Skeletal muscle satellite cell (primary cell): ENCODE data around the gene CAST.

ENCODE experiments used
- H3K27me3 ChIP-seq: 2 replicates; pipeline ENCODE4 v1.7.0; 2013; ENCODE audit warnings: low read length; ENCODE audit not compliant: control insufficient read depth, insufficient read depth
- H3K36me3 ChIP-seq: 2 replicates; pipeline ENCODE4 v1.7.0; 2013; ENCODE audit warnings: mild to moderate bottlenecking, control low read depth, low read length; ENCODE audit not compliant: insufficient read depth
- H3K4me1 ChIP-seq: 2 replicates; pipeline ENCODE4 v1.7.0; 2013; ENCODE audit warnings: low read length; ENCODE audit not compliant: control insufficient read depth, insufficient read depth
- H3K4me2 ChIP-seq: 2 replicates; pipeline ENCODE4 v1.7.0; 2013; ENCODE audit warnings: mild to moderate bottlenecking, low read length
- H3K4me3 ChIP-seq: 2 replicates; pipeline ENCODE4 v1.7.0; 2013; ENCODE audit warnings: low read length
- H3K9ac ChIP-seq: 2 replicates; pipeline ENCODE4 v1.7.0; 2013; ENCODE audit warnings: mild to moderate bottlenecking, low read depth, low read length, moderate library complexity
- H3K9me3 ChIP-seq: replicated peaks from 2 replicates; pipeline ENCODE4 v1.7.0; 2013; ENCODE audit warnings: mild to moderate bottlenecking, control low read depth, low read length

CAST gene

DNA sequence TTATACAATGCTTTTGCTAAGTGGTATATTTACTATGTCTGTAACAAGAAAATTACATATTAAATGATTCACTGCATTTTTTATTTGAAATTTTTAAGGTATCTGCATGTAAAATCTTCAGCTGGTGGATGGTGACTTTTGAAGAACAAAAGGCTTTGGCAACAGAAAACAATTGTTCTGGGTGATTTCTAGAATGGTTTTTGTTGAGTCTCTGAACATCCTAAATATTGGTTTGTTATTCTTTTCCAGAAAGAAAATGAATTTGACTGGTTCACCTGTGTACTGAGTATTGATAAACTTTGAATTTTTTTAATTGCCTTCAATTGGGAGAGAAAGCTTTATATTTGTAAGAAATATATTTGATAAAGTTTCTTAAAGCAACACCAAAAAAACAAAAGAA is 110.4 kb downstream of the CAST start:
- H3K36me3 ChIP-seq = peaks cover 94% of the 10 kb centered on the region
- H3K4me2 ChIP-seq = no peak overlapping the region
- H3K27me3 ChIP-seq = no peaks in the 10 kb centered on the region
- H3K4me1 ChIP-seq = no peaks in the 10 kb centered on the region
- H3K9ac ChIP-seq = no peak overlapping the region
- H3K9me3 ChIP-seq = no peaks in the 10 kb centered on the region
- H3K4me3 ChIP-seq = no peak overlapping the region

DNA sequence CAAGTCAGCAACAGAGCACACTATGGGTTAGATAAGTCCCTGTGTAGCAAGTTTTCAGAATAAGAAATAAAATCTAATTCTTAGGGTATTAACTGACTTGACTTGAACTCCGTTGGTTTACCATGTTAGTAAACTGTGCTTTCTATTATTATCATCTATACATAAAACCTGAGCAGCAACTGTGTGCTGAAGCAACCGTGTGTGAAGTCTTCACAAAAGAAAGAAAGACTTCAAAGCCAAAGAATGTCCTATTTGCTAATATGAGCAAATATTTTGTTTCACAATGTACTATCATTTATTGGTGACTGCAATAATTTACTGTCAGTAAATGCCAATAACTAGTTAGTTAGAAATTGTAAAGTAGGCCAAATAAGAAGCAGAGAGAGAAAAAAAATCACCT is 112.9 kb downstream of the CAST start:
- Histone ChIP-seq H3K9ac (no peak overlapping the region), H3K27me3 (no peaks in the 10 kb centered on the region), H3K4me2 (no peak overlapping the region), H3K9me3 (no peaks in the 10 kb centered on the region), H3K36me3 (peaks cover 86% of the 10 kb centered on the region), H3K4me3 (no peak overlapping the region), H3K4me1 (peaks cover 4% of the 10 kb centered on the region)

GRCh38 chr5:96775689-96776088 is 113.5 kb downstream of the CAST start:
- H3K27me3 ChIP-seq = no peaks in the 10 kb centered on the region
- peaks cover 80% of the 10 kb centered on the region for H3K36me3 ChIP-seq
- H3K9me3 ChIP-seq = no peaks in the 10 kb centered on the region
- H3K4me1 ChIP-seq = peaks cover 9% of the 10 kb centered on the region
- no peak overlapping the region for H3K9ac ChIP-seq
- H3K4me3 ChIP-seq = no peak overlapping the region
- no peak overlapping the region for H3K4me2 ChIP-seq

DNA sequence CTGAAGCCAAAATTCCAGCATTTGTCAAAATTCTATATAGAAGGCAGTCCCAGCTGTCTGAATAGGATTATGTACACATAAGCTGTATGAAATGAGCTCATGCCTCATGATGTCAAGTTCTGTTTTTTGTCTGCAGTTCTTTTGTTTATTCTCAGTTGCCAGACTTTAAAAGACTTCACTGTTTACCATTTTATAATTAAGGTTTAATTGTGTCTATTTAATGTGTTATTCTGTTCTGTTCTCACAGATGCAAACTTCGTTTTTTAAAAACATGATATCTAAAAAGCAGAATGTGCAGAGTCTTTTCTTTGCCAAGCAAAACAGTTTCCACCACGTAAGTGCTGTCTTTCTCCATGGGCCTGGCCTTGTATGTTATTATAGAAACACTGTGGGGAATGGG is 114.4 kb downstream of the CAST start:
- no peak overlapping the region for H3K9ac ChIP-seq
- peaks cover 71% of the 10 kb centered on the region for H3K36me3 ChIP-seq
- H3K9me3 ChIP-seq = no peaks in the 10 kb centered on the region
- no peak overlapping the region for H3K4me3 ChIP-seq
- peaks cover 15% of the 10 kb centered on the region for H3K4me1 ChIP-seq
- H3K27me3 ChIP-seq = no peaks in the 10 kb centered on the region
- no peak overlapping the region for H3K4me2 ChIP-seq

GRCh38 chr5:96778409-96778808 is 116.2 kb downstream of the CAST start:
- Histone ChIP-seq H3K9me3 (no peaks in the 10 kb centered on the region), H3K4me1 (peaks cover 15% of the 10 kb centered on the region), H3K4me2 (no peak overlapping the region), H3K27me3 (no peaks in the 10 kb centered on the region), H3K4me3 (no peak overlapping the region), H3K9ac (no peak overlapping the region), H3K36me3 (peaks cover 64% of the 10 kb centered on the region)

GRCh38 chr5:96780626-96781025 is 118.5 kb downstream of the CAST start:
- H3K27me3 ChIP-seq = no peaks in the 10 kb centered on the region
- H3K4me2 ChIP-seq = peak overlapping the region; percentile 4
- peaks cover 51% of the 10 kb centered on the region for H3K36me3 ChIP-seq
- no peak overlapping the region for H3K9ac ChIP-seq
- H3K4me1 ChIP-seq = peaks cover 15% of the 10 kb centered on the region
- no peak overlapping the region for H3K4me3 ChIP-seq
- no peaks in the 10 kb centered on the region for H3K9me3 ChIP-seq

- peaks cover 45% of the 10 kb centered on the region for H3K36me3 ChIP-seq
- no peak overlapping the region for H3K9ac ChIP-seq
- H3K4me3 ChIP-seq = no peak overlapping the region
- H3K9me3 ChIP-seq = no peaks in the 10 kb centered on the region
- no peaks in the 10 kb centered on the region for H3K27me3 ChIP-seq
- peak overlapping the region; percentile 4 for H3K4me2 ChIP-seq
- peaks cover 15% of the 10 kb centered on the region for H3K4me1 ChIP-seq
Observed at GRCh38 chr5:96781031-96781971, 119.1 kb downstream of the CAST start.

DNA sequence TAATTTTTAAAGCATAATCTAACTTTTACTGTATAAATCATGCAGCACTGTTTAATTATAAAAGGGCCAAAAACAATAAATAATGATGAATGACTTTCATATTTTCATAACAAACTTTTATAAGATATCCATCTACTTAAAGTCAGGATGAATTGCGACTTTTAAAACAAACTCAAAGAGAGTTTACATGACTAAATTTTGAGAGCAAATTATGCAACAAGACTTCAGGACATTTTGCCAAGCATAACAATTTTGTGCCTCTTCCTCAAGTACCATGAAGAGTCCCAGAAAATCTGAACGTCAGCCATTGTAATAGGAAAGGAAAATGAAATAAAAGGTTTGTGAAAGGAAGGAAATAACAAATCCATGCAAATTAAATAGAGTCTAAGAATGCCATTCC is 121.2 kb downstream of the CAST start:
- H3K4me1 ChIP-seq = peaks cover 15% of the 10 kb centered on the region
- no peak overlapping the region for H3K9ac ChIP-seq
- peaks cover 27% of the 10 kb centered on the region for H3K36me3 ChIP-seq
- no peak overlapping the region for H3K4me3 ChIP-seq
- H3K27me3 ChIP-seq = no peaks in the 10 kb centered on the region
- no peaks in the 10 kb centered on the region for H3K9me3 ChIP-seq
- no peak overlapping the region for H3K4me2 ChIP-seq

DNA sequence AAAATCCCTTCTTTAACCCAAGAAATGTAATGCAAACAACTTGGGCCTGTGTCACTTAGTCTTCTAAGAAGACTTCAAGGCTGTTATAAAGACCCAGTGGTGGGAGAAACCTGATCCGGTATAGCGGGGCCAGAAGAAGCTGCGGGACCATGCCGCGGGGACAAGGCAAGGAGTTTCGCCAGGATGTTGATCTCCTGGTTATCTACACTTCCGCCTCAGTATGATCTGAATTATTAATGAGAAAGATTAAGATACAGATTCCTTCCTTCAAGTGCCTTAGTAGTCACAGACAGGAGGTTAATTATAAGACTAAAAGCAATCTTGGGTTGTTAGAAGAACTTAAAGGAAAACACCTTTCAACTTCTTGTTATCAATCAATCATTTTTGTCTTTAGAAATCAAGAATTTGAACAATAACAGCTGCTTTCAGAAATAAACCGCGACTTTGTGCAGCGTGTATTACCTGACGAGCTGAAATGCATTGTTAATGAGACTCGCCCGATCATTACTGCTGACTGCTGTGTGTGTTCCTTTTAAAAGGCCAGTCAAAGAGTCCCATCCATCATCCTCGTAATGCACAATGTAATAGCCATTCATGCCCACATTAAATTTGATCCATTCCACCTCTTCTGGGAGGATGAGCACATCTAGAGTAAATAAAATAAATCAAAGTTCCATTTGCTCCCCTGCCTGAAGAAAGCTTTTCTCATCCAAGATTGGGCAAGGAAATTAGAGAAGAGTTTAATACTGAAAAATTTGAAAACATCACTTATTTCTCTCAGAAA is 123.3 kb downstream of the CAST start:
- Histone ChIP-seq H3K4me1 (peaks cover 8% of the 10 kb centered on the region), H3K4me3 (no peak overlapping the region), H3K9me3 (no peaks in the 10 kb centered on the region), H3K36me3 (peaks cover 16% of the 10 kb centered on the region), H3K27me3 (no peaks in the 10 kb centered on the region), H3K4me2 (no peak overlapping the region), H3K9ac (no peak overlapping the region)

GRCh38 chr5:96788112-96788749 is 126.1 kb downstream of the CAST start:
- H3K9ac ChIP-seq = no peak overlapping the region
- H3K4me2 ChIP-seq = no peak overlapping the region
- H3K27me3 ChIP-seq = no peaks in the 10 kb centered on the region
- H3K4me3 ChIP-seq = no peak overlapping the region
- peaks cover 8% of the 10 kb centered on the region for H3K4me1 ChIP-seq
- no peaks in the 10 kb centered on the region for H3K9me3 ChIP-seq
- H3K36me3 ChIP-seq = peaks cover 7% of the 10 kb centered on the region

DNA sequence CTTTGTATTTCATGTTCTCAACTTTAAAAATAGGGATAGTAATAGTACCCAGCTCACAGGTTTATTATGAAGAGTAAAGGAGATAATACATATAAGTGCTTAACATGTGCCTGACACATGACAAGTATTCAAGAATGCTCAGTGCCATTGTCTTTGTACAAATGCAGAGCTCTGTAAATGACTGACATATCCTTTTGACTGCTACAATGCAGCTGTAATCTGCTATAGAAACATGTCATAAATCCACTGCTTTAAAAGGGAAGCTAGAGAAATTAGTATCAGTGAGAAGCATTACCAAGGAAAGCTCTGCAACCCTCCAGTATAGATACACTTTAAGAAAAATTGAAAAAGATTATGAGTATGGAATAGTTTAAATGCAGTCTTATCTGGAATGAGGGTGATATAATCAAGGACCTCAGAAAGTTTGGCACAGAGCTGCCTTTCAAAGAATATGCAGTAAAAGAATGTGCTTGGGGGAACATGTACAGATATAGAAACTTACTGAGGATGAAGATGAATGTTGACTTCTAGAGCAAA is 127.7 kb downstream of the CAST start:
- Histone ChIP-seq H3K4me2 (no peak overlapping the region), H3K9ac (no peak overlapping the region), H3K9me3 (no peaks in the 10 kb centered on the region), H3K4me1 (peaks cover 8% of the 10 kb centered on the region), H3K4me3 (no peak overlapping the region), H3K27me3 (no peaks in the 10 kb centered on the region), H3K36me3 (no peaks in the 10 kb centered on the region)
